Adipocyte (in vitro differentiated cells): ENCODE results near the gene SDR42E1.

Experiments used
- DNase-seq: peaks from one replicate; pipeline ENCODE4 v3.0.0-alpha.2; 2015; ENCODE audit warnings: low read depth
- H3K27me3 ChIP-seq: replicated peaks from 2 replicates; pipeline ENCODE4 v1.7.0; 2013; ENCODE audit warnings: mild to moderate bottlenecking, low read length, moderate library complexity; ENCODE audit not compliant: control insufficient read depth, insufficient read depth
- H3K36me3 ChIP-seq: 2 replicates; pipeline ENCODE4 v1.7.0; 2013; ENCODE audit warnings: low read length, mild to moderate bottlenecking, moderate library complexity; ENCODE audit not compliant: control insufficient read depth, insufficient read depth, severe bottlenecking
- H3K4me1 ChIP-seq: 2 replicates; pipeline ENCODE4 v1.7.0; 2013; ENCODE audit warnings: mild to moderate bottlenecking, low read length, moderate library complexity; ENCODE audit not compliant: control insufficient read depth, insufficient read depth
- H3K4me3 ChIP-seq: 2 replicates; pipeline ENCODE4 v1.7.0; 2013; ENCODE audit warnings: mild to moderate bottlenecking, low read length, moderate library complexity
- H3K9ac ChIP-seq: 2 replicates; pipeline ENCODE4 v1.7.0; 2013; ENCODE audit warnings: mild to moderate bottlenecking, low read length, moderate library complexity
- H3K9me3 ChIP-seq: 2 replicates; pipeline ENCODE4 v1.7.0; 2013; ENCODE audit warnings: mild to moderate bottlenecking, low read length, moderate library complexity; ENCODE audit not compliant: control insufficient read depth

The SDR42E1 gene

DNA sequence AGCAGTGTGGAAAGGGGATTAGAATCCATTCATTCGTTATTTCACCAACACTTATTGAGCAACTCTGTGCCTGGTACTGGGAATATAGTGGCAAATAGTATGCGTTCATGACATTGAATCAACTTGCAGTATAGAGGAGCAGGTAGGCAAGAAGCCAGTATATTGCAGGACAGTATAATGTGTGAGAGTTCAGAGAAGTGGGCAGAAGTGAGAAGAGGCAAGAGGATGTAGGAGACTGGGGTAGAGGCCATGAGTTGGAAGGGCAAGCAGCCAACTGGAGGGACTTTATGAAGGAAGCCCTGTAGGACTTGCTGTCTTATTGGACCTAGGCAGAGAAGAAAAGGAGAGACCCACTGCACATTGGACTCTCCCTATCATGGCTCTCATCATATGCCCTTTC is 36.1 kb upstream of the SDR42E1 start:
- H3K9me3 ChIP-seq = no peaks in the 10 kb centered on the region
- peaks cover 16% of the 10 kb centered on the region for H3K4me1 ChIP-seq
- H3K4me3 ChIP-seq = no peak overlapping the region
- no peak overlapping the region for H3K9ac ChIP-seq
- H3K36me3 ChIP-seq = no peaks in the 10 kb centered on the region
- DNase-seq = no peak
- peaks cover 24% of the 10 kb centered on the region for H3K27me3 ChIP-seq

DNA sequence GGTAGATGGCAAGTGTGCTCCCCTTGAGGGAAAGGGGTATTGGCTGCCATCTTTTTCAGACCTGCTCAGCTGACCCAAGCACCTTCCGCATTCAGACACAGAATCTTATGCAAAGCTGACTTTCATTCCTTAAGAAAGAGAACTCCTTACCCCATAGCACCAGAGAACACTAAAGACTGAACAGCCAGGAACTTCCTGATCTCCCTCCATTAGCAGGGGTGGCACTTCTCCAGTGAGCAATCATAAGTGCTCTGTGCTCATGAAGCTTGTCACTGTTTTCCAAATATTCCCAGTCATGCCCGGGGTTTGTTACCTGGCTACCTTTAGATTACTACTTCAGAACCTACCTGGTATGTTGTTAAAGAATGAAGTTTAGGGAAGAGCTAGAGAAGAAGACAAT is 35.7 kb upstream of the SDR42E1 start:
- Histone ChIP-seq H3K36me3 (no peaks in the 10 kb centered on the region), H3K27me3 (peaks cover 23% of the 10 kb centered on the region), H3K9me3 (no peaks in the 10 kb centered on the region), H3K9ac (no peak overlapping the region), H3K4me3 (no peak overlapping the region), H3K4me1 (peaks cover 16% of the 10 kb centered on the region)
- DNase-seq = no peak

DNA sequence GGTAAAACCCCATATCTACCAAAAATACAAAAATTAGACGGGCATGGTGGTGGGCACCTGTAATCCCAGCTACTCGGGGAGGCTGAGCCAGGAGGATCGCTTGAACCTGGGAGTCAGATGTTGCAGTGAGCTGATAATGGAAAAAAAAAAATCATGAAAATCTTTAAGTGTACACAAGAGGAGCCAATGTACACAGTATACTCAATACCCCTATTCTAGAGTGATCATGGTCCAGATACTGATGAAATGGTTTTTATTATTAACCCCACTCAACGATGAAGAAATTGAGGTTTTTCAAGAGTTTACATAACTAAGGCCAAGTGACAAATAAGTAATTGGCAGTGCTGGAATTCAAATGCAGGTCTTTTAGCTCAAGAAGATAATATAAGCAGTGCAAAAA is 35.3 kb upstream of the SDR42E1 start:
- Histone ChIP-seq H3K4me3 (no peak overlapping the region), H3K36me3 (no peaks in the 10 kb centered on the region), H3K9ac (no peak overlapping the region), H3K9me3 (no peaks in the 10 kb centered on the region), H3K4me1 (peaks cover 16% of the 10 kb centered on the region), H3K27me3 (peaks cover 23% of the 10 kb centered on the region)
- DNase-seq = no peak

DNA sequence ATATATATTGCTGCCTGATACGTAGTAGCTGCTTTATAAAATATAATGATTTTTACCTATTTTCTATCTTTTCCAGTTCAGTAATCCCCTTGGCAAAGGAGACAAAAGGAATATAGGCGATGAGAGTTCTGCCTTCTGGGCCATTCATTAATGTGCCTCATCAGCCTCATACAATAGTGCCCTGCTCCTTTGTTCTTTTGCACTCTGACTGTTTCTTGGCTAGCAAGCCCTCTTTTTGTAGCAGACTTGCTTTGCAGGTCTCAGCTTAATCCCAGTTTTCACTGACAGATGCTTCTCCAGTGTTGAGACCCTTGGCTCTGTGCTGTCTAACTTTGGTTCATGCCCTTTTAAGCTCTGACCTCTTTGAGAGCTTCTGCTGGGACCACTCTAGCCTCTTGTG is 34.2 kb upstream of the SDR42E1 start:
- no peaks in the 10 kb centered on the region for H3K9me3 ChIP-seq
- H3K27me3 ChIP-seq = peaks cover 19% of the 10 kb centered on the region
- H3K9ac ChIP-seq = no peak overlapping the region
- no peaks in the 10 kb centered on the region for H3K36me3 ChIP-seq
- DNase-seq = no peak
- H3K4me1 ChIP-seq = peaks cover 16% of the 10 kb centered on the region
- no peak overlapping the region for H3K4me3 ChIP-seq

DNA sequence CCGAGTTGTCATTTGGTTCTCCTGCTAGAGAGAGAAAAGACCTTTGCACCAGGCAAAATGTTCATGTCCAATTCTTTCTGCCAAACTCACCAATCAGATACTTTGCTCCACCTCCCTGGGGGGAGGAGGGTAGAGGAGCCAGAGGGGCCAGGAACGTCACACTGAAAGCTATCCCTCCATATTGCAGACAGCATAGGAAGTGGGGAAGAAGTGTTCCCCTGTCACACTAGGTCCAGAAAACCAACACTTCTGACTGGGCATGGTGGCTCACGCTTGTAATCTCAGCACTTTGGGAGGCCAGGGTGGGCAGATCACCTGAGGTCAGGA is 33.3 kb upstream of the SDR42E1 start:
- Histone ChIP-seq H3K4me1 (peaks cover 16% of the 10 kb centered on the region), H3K9me3 (no peaks in the 10 kb centered on the region), H3K36me3 (no peaks in the 10 kb centered on the region), H3K4me3 (no peak overlapping the region), H3K27me3 (peaks cover 21% of the 10 kb centered on the region), H3K9ac (no peak overlapping the region)
- DNase-seq = no peak

DNA sequence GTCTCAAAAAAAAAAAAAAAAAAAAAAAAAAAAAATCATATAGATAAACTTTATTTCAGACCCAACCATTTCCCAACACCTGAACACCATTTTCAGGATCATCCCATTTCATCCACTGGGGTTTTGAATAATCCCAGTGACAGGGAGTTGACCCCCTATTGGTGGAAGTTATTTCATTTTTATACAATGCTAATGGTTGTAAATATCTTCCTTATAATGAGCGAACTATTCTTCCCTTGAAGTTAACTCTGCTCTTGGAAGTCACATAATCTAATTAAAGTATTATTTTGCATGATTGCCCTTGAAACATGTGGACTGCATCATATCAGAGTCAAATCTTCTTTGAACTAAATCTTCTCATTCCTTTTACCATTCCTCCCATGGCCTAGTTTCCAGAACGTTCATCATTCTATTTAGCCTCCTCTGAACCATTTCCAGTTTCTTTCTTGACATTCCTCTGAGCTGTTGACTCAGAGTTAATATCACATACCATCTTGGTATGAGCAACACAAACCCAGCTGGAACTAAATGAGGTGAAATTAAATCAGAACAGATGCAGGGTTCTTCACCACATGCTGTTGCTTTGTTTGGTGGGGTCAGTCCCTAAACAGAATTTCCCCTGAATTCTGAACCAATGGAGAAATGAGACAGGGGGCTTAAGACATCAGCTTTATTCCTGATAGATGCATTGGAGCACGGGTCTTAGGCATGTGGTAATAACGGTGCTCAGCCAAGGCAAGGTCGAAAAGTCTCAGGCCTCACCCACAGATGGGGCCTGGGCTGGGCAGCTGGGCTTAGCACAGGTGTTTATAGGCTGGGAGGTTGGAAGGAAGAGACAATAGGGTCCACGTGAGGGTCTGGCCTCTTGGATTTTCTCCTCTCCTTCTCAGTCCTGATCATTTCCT is 32.7 kb upstream of the SDR42E1 start:
- Histone ChIP-seq H3K27me3 (peaks cover 25% of the 10 kb centered on the region), H3K4me3 (no peak overlapping the region), H3K36me3 (no peaks in the 10 kb centered on the region), H3K9ac (no peak overlapping the region), H3K4me1 (peaks cover 16% of the 10 kb centered on the region), H3K9me3 (no peaks in the 10 kb centered on the region)
- peak; percentile 95 for DNase-seq

DNA sequence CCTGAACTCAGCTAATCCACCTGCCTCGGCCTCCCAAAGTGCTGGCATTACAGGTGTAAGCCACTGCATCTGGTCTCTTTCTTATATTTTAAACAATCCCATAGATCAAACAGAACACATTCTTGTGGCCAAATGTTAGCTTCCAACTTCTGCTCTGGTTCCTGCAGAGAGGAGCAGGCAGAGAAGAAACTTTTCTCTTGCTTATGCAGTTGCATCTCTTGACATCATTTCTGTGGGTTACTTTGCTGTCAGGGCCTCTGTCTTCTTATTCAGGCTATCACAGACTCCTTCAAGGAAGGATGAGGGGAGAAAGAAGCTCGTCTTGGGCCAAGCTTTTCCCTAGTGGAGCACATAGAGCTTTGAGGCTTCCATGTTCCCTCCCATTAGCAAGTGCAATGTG is 31.6 kb upstream of the SDR42E1 start:
- DNase-seq = peak; percentile 30
- Histone ChIP-seq H3K4me3 (no peak overlapping the region), H3K27me3 (peaks cover 24% of the 10 kb centered on the region), H3K9me3 (no peaks in the 10 kb centered on the region), H3K4me1 (peaks cover 16% of the 10 kb centered on the region), H3K36me3 (no peaks in the 10 kb centered on the region), H3K9ac (no peak overlapping the region)

DNA sequence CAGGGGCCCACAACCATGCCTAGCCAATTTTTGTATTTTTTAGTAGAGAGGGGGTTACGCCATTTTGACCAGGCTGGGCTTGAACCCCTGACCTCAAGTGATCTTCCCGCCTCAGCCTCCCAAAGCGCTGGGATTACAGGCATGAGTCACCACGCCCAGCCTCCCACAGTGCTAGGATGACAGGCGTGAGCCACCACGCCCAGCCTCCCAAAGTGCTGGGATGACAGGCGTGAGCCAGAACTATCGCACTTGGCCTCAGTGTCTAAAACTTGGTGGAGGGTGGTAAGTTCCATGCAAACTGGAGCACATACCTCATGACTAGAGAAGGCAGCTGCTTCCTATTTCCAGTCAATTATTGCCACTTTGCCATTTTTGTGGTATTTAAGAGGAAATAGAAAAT is 30.9 kb upstream of the SDR42E1 start:
- Histone ChIP-seq H3K4me1 (peaks cover 10% of the 10 kb centered on the region), H3K36me3 (no peaks in the 10 kb centered on the region), H3K9me3 (no peaks in the 10 kb centered on the region), H3K27me3 (peaks cover 18% of the 10 kb centered on the region), H3K9ac (no peak overlapping the region), H3K4me3 (no peak overlapping the region)
- no peak for DNase-seq

DNA sequence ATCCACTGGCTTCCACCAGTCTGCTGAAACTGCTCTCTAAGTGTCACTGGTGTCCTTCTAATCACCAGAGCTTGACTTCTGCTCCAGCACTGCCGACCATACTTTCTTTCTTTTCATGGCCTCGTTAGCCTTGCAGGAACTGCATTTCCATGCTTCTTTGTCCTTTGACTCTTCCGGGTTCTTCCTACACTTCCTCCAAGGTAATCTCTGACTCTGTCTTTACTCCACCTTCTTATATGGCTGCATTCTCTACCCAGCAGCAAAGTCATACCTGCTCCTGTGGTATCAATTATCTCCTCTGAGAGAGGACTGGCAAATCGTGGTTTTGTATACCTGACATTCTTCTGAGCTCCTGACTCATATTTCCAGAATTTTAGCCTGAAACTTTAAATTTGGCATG is 30.3 kb upstream of the SDR42E1 start:
- Histone ChIP-seq H3K4me3 (no peak overlapping the region), H3K4me1 (peaks cover 6% of the 10 kb centered on the region), H3K27me3 (peaks cover 18% of the 10 kb centered on the region), H3K9me3 (no peaks in the 10 kb centered on the region), H3K36me3 (no peaks in the 10 kb centered on the region), H3K9ac (no peak overlapping the region)
- no peak for DNase-seq

DNA sequence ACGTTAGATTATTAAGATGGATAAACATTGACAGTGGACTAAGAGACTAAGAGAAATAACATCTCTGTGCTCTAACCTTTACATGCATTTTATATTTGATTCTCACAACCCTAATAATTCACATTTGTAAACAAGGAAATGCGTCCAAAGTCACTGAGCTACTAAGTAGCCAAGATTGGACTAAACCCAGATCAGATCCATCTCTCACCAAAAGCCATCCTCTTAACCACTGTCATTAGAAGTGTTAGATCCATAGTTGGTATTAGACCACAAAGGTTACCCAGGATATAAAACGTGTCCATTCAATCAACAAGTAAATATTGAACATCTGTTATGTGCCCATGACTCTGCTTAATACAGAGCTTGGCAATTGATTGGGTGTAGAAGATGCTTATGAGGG is 29.0 kb upstream of the SDR42E1 start:
- H3K4me3 ChIP-seq = no peak overlapping the region
- no peaks in the 10 kb centered on the region for H3K36me3 ChIP-seq
- H3K9ac ChIP-seq = no peak overlapping the region
- peaks cover 18% of the 10 kb centered on the region for H3K27me3 ChIP-seq
- DNase-seq = no peak
- no peaks in the 10 kb centered on the region for H3K9me3 ChIP-seq
- H3K4me1 ChIP-seq = peaks cover 6% of the 10 kb centered on the region

DNA sequence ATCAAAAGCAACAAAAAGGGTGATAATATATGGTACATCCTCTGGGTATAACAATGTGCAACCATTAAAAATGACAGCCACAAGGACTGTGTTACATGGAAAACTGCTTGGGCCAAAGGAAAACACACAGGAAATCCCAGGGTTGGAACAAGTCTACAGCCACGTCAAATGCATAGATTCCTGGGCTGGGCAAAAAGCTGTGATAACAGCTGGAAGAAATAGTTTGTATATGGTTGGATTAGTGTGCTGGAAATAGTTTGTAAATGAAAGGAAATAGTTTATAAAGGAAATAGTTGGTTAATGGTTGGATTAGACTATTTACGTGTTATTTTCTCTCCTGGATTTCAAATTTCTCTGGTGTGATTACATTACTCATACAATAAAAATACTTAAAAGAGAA is 26.4 kb upstream of the SDR42E1 start:
- no peak overlapping the region for H3K4me3 ChIP-seq
- peak; percentile 27 for DNase-seq
- no peaks in the 10 kb centered on the region for H3K36me3 ChIP-seq
- H3K27me3 ChIP-seq = peaks cover 25% of the 10 kb centered on the region
- H3K9me3 ChIP-seq = no peaks in the 10 kb centered on the region
- peaks cover 4% of the 10 kb centered on the region for H3K4me1 ChIP-seq
- H3K9ac ChIP-seq = no peak overlapping the region

DNA sequence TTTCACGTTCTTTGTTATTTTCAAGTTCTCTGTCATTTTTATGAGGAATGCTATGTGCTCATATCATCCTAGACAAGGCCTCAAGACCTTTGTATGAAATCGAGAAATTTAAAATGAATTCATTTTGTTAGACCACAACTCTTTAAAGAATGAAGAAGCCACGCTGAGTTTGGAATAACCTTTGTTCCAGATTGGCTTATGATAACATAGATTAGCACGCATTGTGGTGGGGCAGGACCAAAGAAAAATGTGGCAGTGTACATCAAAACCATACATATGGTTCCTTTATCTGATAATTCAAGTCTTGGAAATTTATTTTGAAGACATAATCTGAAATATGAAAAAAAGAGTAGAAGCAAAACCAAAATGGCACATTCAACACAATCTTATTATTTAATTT is 26.0 kb upstream of the SDR42E1 start:
- H3K4me3 ChIP-seq = no peak overlapping the region

More for the DNA sequence above, 26.0 kb upstream of the SDR42E1 start:
- H3K9me3 ChIP-seq = no peaks in the 10 kb centered on the region
- H3K9ac ChIP-seq = no peak overlapping the region
- peaks cover 25% of the 10 kb centered on the region for H3K27me3 ChIP-seq
- DNase-seq = no peak
- peaks cover 4% of the 10 kb centered on the region for H3K4me1 ChIP-seq
- H3K36me3 ChIP-seq = no peaks in the 10 kb centered on the region
